Muscle of back (tissue), 13 donors: ENCODE data around the gene DNHD1. TPM values are rescaled to one million over a fixed set of nuclear protein-coding genes. Genes with fewer than 3 reads are reported as not detected.

Source experiments
- DNase-seq, 3 donors: peaks; one replicate each; pipeline versions ENCODE4 v3.0.0 to v3.0.0-alpha.2; 2013
- long read RNA-seq, 9 donors: transcript quantifications; one replicate each; lab custom pipeline, GENCODE V29; 2026
- polyA plus RNA-seq, 10 donors: library from polyadenylated mRNA; unstranded; fragments of 120-200 nt; gene quantifications; one replicate each; pipeline ENCODE4 v1.2.1, GENCODE V29; 2013; ENCODE audit not compliant: insufficient read length in 10 of 10

The DNHD1 gene, protein sequence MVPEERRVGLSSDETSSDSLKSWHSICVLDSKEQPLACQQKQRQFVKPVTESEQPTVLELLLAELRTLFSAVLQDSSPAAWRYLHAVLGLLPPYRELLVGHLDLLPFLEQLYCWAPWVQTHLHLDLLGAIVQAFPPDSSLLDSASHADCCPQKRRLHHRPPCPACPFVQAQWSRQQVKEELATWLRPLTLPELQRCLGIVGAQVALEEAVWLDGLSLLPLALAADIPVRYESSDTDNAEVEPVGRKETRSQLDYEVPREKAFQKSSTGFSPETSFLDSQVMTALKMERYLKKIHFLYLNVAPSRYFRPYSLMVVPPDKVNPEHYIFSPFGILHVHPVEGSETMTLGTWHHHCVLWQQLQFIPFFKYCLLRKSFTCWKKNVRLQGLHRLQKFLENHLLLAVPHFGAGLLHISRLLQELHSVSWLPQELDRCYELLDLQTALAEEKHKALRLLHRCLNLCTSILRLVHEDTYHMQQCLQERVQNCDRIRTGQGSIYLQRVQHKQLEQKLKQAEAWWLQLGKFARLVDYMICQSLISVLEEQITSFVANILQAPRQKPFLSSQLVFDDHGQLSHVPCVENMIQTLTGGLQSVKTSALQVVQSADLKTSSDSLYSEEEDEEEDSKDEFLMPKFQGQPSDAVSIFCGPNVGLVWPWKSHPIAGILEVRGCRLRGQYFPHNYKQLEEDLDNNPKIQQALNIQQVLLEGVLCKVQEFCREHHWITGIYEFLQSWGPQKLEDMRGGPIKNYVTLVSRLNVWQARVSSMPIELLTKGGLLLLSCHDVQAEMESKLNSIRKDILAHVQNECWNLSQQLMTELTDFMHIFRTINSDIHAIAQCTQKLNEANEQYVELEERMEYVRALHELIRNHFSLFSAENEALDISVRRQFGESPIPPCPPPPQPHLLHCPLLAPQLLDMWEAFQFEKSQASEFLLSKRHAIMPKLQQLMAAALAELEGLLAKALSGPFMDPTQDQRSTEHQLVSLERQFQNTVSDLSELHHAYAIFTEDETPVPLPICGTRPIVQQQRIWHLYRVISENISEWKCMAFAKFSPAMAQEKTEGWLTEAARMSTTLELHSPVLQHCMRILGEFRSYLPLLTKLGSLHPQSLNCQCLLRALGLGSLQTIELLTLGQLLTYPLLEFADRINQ (N-terminal part only)
- 10 to 100 TPM in 3 of 10 donors, 1 to 10 TPM in 7; 3.9 to 13.5 (median 5.8) TPM for polyA plus RNA-seq
- long read RNA-seq, donor 1: 0 reads
- long read RNA-seq, donor 2: 0 reads
- long read RNA-seq, donor 3: 0 reads
- long read RNA-seq, donor 4: 0 reads
- long read RNA-seq, donor 5: 0 reads
- long read RNA-seq, donor 6, partial matches to known transcripts: 8 of 13 reads
- long read RNA-seq, donor 6, other reads (novel, unspliced or antisense): 5 of 13 reads
- long read RNA-seq, donor 7: 0 reads
- long read RNA-seq, donor 8, partial matches to known transcripts: 6 of 11 reads
- long read RNA-seq, donor 8, other reads (novel, unspliced or antisense): 5 of 11 reads
- long read RNA-seq, donor 9: 0 reads

DNA sequence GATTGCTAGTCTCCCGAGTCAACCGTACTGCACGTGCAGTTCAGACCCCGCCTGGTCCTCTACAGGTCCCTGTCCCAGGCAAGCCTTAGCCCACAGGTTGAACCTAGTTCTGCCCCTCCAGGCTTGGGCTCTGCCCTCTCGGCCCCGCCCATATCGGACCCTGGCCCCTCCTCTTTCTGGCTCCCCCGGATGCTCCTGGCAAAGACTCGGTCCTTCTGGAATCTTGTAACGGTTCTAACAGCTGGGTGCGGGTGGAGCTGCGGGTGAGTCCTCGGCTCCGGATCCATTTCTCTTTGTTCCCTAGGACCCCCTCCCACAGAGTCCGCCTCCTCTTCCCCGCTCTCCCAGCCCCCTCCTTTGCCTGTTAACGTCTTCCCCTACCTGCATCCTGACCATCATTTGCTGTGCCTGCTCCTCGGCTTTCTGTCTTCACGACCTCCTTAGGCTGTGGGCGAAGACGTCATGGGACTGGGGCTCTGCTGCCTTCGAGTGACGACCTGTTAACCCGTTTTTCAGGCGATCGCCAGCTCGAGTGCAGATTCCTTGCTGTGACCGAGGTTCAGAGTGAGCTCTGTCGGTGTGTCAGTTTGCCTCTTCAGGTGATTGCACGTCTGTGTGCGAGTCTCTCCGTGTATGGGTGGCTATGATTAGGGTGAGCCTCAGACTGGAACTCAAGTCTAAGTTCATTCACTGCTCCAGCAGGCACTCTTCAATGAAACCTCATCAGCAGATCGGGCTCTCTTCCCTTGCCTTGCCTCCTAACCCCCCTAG lies at the start of gene DNHD1:
Gene DNHD1, plus strand, starts transcription at position 212 of the 771 bp plus-strand sequence. CDS start 936 bp downstream, outside the sequence.
- peak in 1 of 3 donors; percentile 56 for DNase-seq

DNA sequence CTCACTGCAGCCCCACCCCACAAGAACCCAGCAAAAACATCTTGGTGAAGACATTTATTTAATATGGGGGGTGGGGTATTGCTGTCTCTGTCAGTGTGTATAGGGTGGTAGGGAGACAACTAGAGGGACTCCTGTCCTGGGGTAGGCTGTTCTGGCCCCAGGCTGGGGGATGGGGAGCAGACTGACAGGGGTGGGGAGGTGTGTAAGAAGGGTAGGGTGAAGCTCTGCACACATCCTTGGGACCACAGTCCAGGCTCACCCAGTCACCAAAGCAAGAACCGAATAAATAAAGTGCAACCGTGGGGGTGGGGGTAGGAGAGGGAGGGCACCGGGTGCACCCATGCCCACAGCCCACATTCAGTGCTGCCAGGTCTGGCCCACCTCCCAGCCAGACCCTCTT lies 48.5 kb upstream of the DNHD1 start:
- no peak for DNase-seq

DNA sequence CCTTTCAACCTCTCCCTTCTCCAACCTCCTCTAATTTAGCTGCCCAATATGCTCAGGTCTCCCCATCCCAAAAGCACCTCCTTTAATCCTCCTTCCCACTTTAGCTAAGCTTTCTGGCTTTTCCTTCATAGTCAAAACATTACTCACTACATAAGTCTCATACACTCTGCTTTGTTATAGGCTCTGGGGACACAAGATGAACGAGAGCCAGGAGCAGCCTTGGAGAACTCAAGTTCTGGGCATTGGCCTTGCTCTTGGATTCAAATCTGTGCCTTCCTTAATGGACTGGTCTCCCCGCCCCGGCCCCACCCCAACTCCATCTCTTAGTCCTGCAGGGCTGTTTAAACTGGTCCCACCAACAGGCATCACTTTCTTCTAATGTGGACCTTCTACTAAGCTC lies 44.9 kb upstream of the DNHD1 start:
- DNase-seq: no peak

DNA sequence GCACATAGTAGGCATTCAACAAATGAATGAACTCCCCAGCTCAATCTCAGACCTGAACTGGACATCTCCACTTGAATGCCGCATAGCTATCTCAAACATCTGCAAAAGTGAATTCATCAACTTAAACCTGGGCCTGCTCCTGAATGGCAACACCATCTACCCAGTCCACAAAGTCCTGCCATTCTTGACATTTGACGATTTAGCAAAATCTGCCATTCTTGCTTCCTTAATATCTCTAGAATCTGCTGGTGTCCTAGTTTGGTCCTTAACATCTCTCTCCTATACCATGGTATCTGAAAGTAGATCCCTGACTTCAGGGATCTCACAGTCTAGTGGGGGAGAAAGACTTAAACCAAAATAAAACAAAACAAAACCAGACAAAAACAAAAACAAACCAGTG lies 43.9 kb upstream of the DNHD1 start:
- DNase-seq: no peak

DNA sequence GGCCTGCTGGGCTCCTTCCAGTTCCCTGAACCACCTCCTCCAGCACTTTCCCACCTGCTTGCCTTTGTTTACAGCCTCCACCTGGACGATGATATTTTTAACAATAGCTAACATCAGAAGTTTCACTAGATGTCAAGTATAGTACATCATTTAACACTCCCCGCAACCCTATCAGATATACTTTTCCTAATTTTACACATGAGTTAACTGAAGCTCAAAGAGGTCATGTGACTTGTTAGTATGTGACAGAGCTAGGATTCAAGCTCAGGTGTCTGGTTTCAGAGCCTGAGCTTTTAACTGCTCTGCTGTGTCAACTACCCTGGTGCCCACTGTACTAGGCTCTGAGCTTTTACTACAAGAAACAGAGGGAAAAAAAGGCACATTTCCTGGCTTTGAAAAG lies 42.0 kb upstream of the DNHD1 start:
- DNase-seq: no peak

DNA sequence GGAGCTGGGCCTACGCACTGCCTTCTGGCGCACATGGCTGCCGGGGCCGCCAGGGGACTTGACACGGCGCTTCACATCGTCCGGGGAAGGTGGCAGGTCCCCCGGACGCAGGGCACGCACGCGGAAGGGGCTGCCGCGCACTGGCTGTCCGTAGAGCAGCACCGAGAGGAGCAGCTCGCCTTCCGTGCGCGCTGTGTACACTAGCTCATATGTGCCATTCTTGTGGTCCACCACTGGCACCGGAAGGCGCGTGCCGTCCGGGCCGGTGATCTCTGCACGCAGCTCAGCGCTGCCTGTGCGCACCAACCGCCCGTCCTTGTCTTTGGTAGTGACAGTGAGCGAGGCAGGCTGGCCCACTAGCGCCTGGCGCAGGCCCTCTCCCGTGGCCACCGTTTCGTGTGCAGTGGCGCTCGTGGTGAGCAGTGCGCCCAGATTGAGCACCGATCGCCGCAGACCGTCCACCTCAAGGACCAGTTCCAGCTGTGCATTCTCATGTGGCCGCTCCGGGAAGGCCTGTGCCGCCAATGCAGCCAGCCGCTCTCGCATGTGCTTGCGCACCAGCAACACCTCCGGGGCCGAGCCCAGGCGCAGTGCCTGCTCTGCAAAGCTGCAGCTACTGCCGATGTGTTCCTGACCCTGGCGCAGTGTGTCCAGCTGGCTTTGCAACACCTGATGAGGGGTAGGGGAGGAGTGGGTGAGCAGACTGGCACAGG lies 40.6 kb upstream of the DNHD1 start:
- DNase-seq: no peak

DNA sequence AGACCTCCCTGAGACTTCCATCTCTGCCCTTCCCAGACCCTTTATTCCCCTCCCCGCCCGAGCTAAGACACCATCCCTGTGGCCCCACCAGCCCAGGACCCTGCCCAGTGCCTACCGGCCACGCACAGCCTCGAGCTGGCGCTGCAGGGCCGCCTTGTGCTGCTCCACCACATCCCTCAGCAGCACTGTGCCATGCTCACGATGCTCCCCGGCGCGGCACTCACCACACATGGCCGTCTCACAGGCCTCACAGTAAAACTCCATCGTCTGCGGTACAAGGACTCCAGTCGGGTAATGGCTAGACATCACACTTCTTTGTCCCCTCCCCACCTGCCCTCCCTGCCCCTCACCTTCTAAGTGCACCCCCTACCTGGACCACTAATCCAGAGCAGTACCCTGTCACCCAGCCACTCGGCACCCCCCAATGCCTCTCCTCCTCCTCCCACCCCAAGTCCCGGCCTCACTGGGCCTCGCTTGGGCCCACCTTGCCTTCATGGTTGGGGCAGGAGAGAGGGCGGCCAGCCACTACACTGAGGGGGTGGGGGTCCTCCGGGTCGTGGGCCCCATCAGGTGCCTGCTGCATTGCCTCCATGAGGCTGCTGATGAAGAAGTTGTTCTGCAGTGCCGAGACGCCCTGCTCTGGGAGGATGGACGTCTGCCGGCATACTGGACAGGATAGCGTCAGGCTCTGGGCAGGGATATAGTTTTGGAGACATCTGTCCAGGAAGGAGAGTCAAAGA lies 39.3 kb upstream of the DNHD1 start:
- DNase-seq: no peak

DNA sequence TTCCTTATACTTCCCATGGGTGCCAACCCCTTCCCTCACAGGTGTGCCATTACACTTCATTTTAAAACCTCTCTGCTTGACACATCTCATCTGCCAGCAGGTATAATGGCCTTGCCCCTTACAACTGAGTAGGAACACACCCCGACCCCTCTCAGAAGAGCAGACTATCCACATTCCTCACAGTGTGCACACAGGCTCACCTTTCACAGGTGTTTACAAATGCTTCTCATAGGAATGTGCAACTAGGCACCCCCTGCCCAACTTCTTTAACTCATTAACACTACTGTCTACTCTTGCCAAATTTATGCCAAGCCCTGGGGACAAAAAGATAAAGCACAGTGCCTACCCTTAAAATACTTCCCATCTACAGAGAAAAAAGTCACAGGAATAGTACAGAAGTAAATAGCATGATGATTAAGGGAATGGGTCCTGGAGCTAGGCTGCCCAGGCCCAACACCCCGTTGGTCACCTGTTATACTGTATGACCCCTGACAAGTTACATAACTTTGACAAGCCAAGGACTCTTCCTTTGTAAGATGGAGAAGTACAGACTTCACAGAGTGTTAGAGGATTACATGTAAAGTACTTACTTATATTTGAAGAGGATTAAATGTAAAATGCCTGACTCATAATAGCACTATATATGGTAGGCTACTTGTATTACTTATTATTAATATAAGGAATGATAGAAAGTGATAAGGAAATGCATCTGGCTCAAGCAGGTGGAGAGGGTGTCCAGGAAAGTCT lies 38.6 kb upstream of the DNHD1 start:
- DNase-seq: no peak

DNA sequence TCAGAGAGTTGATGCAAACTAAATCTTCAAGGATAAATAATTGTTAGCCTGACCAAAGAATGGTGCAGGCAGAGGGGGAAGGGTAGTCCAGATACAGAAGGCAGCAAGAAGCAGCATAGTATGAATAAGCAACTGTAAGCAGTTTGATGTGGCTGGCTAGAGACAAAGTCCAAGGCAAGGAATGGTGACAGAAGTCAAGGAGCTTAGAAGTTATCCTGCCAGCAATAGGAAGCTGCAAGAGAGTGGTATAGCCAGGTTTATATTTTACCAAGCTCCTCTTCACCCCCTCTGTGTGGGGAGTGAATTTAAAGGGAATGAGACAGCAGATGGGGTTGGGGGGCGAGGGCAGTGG lies 38.0 kb upstream of the DNHD1 start:
- no peak for DNase-seq

DNA sequence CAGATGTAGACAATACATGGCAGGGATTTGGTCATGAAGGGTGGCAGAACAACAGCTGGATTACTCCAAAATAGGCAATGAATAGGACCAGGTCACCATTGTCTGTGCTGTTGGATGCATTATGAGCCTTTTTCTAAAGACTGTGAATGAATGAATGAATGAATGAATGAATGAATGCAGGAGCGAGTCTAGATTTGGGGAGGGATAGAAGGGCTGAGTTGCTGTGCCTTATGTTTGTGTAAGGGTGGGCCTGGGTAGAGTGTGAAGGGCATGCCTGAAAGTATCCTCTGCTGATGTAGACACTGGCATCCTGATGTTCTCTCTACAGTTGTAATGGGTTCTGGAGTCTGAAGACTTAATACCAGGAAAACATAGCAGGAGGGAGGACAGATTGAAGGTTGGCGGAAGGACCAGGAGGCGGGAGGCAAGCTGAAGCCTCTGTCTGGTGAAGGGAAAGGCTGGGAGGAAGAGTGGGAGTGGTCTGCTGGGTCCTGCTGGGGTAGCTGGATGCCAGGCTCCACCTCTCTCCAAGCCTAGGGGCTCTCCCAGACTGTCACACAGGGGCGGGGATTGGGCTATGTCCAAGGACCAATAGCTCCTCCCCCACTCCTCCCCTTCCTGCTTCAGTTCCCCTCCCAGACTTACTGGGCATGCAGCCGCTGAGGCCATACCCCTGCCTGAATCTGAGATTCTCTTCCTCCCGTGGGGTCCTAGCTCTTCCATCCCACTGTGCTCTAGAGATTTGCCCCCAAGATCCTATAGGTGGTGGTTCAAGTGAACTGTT lies 28.2 kb upstream of the DNHD1 start:
- DNase-seq: peak; percentile 71 to 92 (median 84)

DNA sequence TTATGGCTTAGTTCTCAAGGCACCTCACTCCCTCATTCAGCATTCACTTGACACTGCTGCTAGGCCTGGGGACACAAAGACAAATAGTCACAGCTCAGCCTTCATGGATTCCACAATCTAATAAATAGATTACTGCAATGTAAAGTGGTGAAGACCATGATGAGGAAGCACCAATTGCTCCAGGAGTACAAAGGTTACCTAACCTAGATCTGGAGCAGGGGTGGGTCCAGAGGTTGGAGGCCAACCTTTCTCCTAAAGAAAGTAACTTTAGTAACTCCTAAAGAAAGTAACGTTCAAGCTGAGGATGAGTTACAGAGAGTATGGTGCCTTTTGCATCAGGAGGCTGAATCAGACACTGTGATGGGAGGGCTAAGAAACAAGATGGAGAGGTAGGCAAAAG lies 27.5 kb upstream of the DNHD1 start:
- no peak for DNase-seq

DNA sequence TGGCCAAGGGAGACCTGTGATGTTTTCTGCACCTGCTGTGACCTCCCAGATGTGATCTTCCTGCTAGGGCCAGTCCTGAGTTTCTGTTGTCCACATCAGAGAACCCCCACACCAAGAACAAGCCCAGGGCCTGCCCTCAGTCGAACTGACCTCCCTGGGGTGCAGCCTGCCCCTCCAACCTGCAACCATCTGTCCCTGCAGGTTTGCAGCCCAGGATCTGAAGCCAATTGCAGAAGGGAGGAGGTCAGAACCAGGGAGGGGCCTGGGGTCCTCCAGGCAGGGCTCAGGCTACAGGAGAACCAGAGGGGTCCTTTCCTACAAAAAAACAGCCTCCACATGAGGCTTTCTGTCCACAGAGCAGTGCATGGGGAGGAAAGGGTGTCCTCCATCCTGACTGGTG lies 24.1 kb upstream of the DNHD1 start:
- DNase-seq: no peak

DNA sequence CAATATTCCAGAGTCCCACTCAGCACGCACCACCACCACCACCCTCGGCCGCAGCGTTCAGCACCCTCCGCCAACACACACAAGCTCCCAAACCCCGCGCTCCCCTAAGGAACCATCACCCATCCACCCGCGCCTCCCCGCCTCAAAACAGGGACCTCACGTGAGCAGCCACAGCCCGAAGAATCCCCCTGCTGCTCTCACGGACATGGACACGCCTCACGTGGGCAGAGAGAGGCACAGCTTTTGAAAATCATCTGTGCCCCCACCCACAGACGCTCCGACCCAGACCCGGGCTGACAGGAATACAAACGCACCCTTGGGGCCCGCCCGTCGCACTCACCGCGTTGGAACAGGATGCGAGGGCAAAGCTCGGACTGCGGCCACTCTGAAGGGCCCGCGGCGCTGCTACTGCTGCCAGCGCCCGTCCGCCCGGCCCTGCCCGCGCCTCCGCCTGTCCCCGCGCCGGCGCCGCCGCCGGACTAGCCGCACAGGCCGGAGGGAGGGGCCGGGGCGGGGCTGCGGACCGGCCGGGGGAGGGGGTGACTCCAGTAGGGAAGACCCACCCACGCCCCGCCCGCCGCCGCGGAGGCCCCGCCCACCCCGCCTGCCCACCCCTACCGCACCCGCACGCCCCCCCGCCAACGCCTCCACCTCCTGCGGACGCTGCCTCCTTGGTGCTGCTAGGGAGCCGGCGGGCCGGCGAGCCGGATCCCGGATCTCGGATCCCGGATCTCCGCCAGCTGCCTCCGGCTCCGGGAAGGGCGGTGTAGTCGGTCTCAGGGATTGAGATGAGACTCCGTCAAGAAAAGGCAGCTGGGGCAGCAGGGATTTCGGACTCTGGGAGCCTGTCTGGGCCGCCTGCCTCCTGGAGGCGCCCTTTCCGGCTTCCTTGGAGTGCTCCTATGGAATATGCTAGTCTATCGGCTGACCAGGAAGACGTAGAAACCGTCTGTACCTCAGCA lies 23.3 kb upstream of the DNHD1 start, which contains the start of gene TRIM3:
Gene TRIM3, minus strand, starts transcription at position 491 of the 962 bp plus-strand sequence. CDS start 8,246 bp downstream, outside the sequence.
- peak; percentile 87 to 93 (median 87) for DNase-seq

DNA sequence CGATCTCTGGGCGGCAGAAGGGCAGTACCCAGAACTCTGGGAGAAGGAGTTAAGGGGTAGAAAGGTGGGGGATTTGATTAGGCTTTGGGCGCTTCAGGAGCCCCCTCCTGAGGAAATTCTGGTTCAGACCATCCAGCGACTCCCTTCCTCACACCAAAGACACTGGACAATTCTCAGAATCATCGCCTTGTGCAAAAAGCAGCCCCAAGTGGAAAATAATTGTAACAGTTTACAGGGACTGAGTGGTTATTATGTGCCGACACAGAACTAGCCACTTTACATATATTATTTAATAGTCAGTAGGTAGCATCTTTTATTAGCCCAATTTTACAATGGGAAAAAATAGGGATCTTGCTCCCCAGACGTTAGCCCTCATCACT lies 22.7 kb upstream of the DNHD1 start:
- no peak for DNase-seq

DNA sequence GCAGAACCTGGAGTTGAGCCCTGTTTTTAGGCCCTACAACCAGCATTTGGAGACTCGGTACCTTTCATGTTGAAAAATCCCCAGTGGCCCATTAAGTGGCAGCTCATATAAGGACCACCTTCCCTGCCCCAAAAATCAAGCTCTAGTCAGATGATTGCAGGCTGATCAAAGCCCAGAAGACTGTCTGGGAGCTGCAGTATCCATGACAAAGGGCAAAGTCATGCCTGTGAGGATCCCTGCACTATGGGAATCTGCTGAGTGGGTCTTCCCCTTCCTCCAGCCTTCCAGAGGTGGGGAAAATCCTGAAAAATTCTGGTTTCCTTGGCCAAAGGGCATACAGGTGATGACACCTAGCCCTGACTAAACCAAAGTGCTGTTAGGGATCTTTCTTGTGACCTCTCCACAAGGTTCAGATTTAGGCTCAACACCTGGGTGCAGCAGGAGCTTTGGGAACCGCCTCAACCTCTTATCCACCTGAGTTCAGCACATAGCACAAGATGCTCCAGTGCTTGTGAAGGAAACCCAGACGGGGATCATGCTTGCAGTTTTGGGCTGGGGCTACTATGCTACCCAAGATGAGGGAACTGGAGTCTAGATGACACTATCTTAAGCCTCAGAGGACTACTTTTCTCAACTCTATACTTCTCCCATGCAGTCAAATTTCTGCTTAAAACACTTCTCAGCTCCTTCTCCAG lies 22.1 kb upstream of the DNHD1 start:
- DNase-seq: no peak

DNA sequence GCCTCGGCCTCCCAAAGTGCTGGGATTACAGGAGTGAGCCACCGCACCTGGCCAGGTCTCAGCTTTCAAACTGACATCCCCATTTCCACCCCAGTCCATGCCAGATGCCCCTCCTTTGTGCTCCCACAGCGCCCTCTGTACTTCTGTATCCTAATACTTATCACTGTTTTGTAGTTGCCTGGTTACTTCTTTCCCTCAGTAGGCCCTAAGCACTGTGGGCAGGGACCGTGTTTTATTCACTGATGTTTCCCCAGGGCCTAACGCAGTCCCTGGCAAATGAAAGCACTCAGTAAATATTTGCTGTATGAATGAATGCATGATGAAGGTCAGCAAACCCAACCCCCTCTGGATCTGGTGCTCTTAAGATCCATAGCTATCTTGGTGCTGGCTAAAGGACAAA lies 21.1 kb upstream of the DNHD1 start:
- DNase-seq: no peak
